ENCODE data around the gene MANF.
"Not testable (repeated sequence)": the region's sequence is repeated elsewhere in the genome, so short reads cannot be mapped to it uniquely, and the experiment has no call there.

Gene MANF

GRCh38 chr3:51373658-51374421 is 11.3 kb upstream of the MANF start:
- DNase-seq = no peak

GRCh38 chr3:51374456-51374855 is 10.6 kb upstream of the MANF start:
- no peak for DNase-seq

DNA sequence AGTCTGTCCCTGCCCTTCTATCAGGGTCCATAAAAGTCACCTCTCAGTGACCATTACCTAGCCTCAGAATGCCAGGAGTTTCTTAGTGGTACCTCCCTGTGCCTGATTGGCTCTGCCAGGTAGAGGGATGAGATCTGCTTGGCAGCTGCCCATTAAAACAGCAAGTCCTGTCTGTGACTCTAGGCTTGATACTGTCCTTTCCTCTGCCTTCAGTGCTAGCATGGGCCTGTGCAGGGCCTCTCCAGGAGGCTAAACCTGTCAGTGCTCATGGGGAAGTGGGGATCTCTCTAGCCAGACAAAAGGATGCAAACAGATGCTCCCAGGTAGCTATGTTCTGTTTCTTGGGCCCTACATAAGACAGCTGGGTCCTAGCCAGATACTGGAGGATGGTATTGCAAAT is 10.0 kb upstream of the MANF start:
- DNase-seq = no peak

- no peak for DNase-seq
Measured at GRCh38 chr3:51375571-51375970, 9.5 kb upstream of the MANF start.

DNA sequence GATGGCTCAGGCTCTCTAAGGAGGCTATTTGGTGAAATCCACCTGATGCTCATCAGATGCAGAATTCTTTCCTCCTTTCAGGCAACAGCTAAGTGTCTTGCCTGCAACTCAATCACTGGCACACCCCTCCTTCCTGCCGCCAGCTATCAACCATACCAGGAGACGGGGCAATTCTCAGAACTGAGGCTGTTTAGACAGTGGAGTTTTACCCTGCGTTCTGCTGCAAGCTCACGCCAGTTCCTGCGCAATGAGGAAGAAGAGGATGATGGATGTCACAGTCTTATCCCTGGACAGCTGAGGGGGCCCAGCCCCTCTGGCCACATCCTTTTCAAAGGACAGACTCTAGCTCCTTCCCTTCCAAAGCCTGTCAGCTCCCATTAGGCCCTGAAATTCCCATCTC is 7.0 kb upstream of the MANF start:
- no peak for DNase-seq

DNA sequence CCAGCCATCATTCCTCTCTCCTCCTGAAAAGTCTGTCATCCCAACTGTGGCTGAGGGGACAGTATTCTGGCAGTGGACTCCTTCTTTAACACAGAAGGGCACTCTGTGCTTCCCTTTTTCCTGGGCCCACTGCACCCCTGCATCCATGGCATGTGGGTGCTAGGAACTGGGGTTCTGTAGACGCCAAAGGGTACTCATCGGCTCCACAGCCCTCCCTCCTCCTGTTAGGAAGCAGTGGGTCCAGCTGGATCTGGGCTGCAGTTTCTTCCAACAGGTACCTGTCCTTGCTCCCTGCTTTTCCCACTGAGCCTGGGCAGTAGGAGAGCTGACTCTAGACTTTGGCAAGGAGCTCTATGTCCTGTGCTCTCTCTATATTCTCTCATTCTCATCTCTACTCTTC is 6.4 kb upstream of the MANF start:
- DNase-seq = no peak

- no peak for DNase-seq
Measured at GRCh38 chr3:51379301-51379700, 5.8 kb upstream of the MANF start.

DNA sequence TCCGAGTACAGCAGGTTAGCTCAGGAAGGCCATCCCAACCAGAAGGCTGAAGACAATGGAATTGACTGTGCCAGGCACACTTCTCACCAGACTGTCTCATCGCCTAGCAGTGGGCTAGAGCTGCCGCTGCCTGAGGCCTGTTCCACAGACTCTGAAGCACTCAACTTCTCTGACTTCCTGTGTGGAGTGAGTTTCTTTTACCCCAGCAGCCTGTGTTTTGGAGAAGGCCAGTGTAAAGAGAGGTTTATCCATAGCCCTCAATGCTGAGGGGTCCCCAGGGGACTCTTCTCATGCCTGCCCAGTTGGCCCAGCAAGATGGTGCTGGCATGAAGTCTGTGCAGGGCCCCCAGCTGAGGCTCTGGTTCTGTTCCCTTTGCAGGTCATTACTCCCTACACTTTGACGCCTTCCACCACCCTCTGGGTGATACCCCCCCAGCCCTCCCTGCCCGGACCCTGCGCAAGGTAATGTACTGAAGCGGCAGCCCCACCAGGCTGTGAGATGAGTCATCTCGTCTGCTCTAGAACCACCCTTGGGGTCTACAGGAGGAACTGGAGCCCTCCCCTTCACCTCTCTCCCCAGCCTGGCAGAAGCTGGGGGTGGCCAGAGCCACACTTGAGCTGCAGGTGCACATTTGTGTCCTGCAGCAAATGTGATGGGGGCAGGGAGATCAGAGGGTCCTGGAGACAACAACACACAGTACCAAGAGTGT is 5.2 kb upstream of the MANF start:
- no peak for DNase-seq

- no peak for DNase-seq
Measured at GRCh38 chr3:51380601-51381332, 4.3 kb upstream of the MANF start.

GRCh38 chr3:51381333-51381705 is 3.8 kb upstream of the MANF start:
- no peak for DNase-seq

DNA sequence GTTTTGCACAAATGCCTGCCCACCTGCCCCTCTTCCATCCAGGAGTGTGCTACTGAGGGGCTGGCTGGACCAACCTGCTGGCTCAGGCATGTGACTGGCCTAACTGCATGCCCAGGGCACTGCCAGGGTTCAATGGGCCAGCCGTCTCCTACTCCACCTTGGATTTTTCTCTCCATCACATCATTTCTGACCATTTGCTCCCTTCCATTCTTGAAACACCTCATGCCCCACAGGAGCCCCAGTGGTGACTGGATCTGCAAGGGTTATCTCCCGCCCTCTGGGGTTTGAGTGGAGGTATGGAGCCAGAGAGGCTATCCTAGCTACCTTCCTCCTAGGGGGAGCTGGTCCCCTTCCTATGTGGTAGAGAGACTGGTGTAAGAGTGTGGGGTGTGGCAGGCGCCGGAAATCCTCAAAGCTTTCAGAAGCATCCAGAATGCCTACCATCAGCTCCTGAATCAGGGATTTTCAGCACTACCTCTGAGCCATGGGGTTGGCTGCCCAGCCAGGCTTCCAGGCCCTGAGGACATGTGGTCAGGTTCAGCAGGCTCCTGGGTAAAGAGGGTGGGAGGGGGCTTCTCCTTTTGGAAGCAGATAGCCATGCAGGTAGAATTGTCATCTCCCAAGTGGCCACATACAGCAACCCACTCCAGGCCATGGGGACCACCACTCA is 2.9 kb upstream of the MANF start:
- no peak for DNase-seq

GRCh38 chr3:51382947-51383578 is 2.0 kb upstream of the MANF start:
- no peak for DNase-seq

DNA sequence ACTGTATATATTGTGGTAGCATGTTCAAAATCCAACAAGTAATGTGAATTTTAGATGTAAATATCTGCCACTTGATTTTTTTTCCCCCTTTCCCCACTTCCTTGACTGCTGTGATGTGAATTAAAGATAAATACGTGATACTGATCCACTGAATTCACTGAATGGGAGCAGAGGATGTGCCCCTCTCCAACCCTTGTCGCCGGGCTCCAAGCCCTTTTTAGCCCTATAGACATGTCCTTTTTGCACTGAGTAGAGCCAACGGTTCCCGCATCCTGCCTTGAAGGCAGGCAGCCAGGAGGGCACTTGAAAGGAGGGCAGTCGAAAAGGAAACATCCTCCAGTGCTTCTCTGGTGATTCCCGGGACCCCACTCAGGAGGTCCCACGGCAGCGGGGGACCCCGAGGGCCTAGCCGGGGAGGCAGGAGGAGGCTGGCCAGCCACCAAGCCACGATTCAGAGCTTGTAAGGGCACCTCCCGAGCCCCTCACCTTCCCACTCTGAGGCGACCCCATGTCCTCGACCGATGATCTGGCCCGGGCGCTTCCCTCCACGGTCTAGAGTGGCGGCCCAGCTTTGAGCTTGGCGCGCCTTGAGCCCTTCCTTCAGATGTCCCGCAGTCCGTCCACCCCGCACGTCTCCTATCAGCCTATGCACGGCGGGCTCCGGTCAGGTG is 901 bp upstream of the MANF start:
- no peak for DNase-seq

GRCh38 chr3:51385621-51386091 is 565 bp downstream of the MANF start:
- DNase-seq = no peak

- DNase-seq = no peak
Measured at GRCh38 chr3:51386159-51386851, 1.2 kb downstream of the MANF start.

- DNase-seq = no peak
Measured at GRCh38 chr3:51386852-51387229, 1.8 kb downstream of the MANF start.

GRCh38 chr3:51387281-51387680 is 2.2 kb downstream of the MANF start:
- not testable (repeated sequence) for DNase-seq

GRCh38 chr3:51388286-51389029 is 3.4 kb downstream of the MANF start:
- no peak for DNase-seq

- peak; percentile 64 for DNase-seq
Measured at GRCh38 chr3:51389423-51390183, 4.5 kb downstream of the MANF start.
